ENCODE measurements around the gene TAF1D.
"Not testable (repeated sequence)": the region's sequence is repeated elsewhere in the genome, so short reads cannot be mapped to it uniquely, and the experiment has no call there.

Gene TAF1D

GRCh38 chr11:93741094-93741881 is at the start of gene TAF1D, which contains the start of gene C11orf54:
TAF1D (minus strand) TSS chr11:93741495; CDS start chr11:93739304, 2,191 bp downstream.
C11orf54 (plus strand) TSS chr11:93741672; CDS start chr11:93747394, 5,722 bp downstream.
- peak; percentile 98 for DNase-seq

- DNase-seq: no peak
Observed at GRCh38 chr11:93784935-93785360, 43.7 kb upstream of the TAF1D start.

GRCh38 chr11:93784145-93784934 is 43.0 kb upstream of the TAF1D start, which contains the start of gene MED17:
MED17 (plus strand) TSS chr11:93784282; CDS start chr11:93784514, 232 bp downstream.
- DNase-seq: peak; percentile 95

- no peak for DNase-seq
Observed at GRCh38 chr11:93783765-93784144, 42.5 kb upstream of the TAF1D start.

- DNase-seq: no peak
Observed at GRCh38 chr11:93783362-93783761, 42.1 kb upstream of the TAF1D start.

- DNase-seq: peak; percentile 2
Observed at GRCh38 chr11:93775289-93775688, 34.0 kb upstream of the TAF1D start.

GRCh38 chr11:93774560-93774959 is 33.3 kb upstream of the TAF1D start:
- DNase-seq: not testable (repeated sequence)

- DNase-seq: no peak
Observed at GRCh38 chr11:93773601-93774200, 32.4 kb upstream of the TAF1D start.

GRCh38 chr11:93773045-93773477 is 31.8 kb upstream of the TAF1D start:
- DNase-seq: no peak

GRCh38 chr11:93772123-93772522 is 30.8 kb upstream of the TAF1D start:
- no peak for DNase-seq

GRCh38 chr11:93770160-93770559 is 28.9 kb upstream of the TAF1D start:
- DNase-seq: no peak

- DNase-seq: no peak
Observed at GRCh38 chr11:93767018-93767417, 25.7 kb upstream of the TAF1D start.

GRCh38 chr11:93766504-93766903 is 25.2 kb upstream of the TAF1D start:
- DNase-seq: no peak

GRCh38 chr11:93765551-93765950 is 24.3 kb upstream of the TAF1D start:
- no peak for DNase-seq

GRCh38 chr11:93761910-93762309 is 20.6 kb upstream of the TAF1D start:
- DNase-seq: no peak

GRCh38 chr11:93759123-93759522 is 17.8 kb upstream of the TAF1D start:
- DNase-seq: not testable (repeated sequence)

- no peak for DNase-seq
Observed at GRCh38 chr11:93757924-93758865, 16.9 kb upstream of the TAF1D start.

GRCh38 chr11:93757301-93757700 is 16.0 kb upstream of the TAF1D start:
- no peak for DNase-seq

GRCh38 chr11:93756748-93757147 is 15.5 kb upstream of the TAF1D start:
- no peak for DNase-seq

GRCh38 chr11:93753241-93753640 is 11.9 kb upstream of the TAF1D start:
- DNase-seq: no peak

- DNase-seq: no peak
Observed at GRCh38 chr11:93751001-93751400, 9.7 kb upstream of the TAF1D start.

GRCh38 chr11:93747122-93747521 is 5.8 kb upstream of the TAF1D start:
- no peak for DNase-seq

Data from fibroblast of skin of right biceps (primary cell).